HepG2 (cell line): ENCODE measurements around the gene VPS13D. TPM values are rescaled to one million over a fixed set of nuclear protein-coding genes. Genes with fewer than 3 reads are reported as not detected.

ENCODE experiments used
- ATAC-seq: fragments of 200-7000 bp; cut with Tn5 transposase; 3 replicates; pipeline ENCODE4 v1.9.1; 2020; ENCODE audit warnings: mild to moderate bottlenecking, moderate library complexity
- BruUV-seq: library from RNA; stranded (reverse); fragments of 400-500 nt; replicated peaks from 2 replicates; lab custom pipeline; 2021; lab: Mats Ljungman, UMichigan
- CTCF ChIA-PET: fragments of 300-600 bp; formaldehyde crosslinking; extraction: SDS; loops from one replicate; lab custom pipeline; 2021; ENCODE audit warnings: low total read pairs, inconsistent platforms, low intra/inter-chr PET ratio; lab: Yijun Ruan, JAX
- POLR2A ChIA-PET: fragments of 350-600 bp; sonication (Branson Sonifier 250); formaldehyde crosslinking; loops from one replicate; lab custom pipeline; 2020; ENCODE audit warnings: antibody characterized with exemption, inconsistent platforms; lab: Yijun Ruan, JAX
- DNase-seq: peaks from one replicate; pipeline ENCODE4 v3.0.0-alpha.2; 2015; ENCODE audit warnings: low spot score
- FAIRE-seq: peaks from 3 replicates; lab custom pipeline; 2011; peaks lifted over from hg19 to GRCh38; lab: Jason Lieb, UNC
- H2AFZ ChIP-seq: one replicate; pipeline ENCODE4 v1.6.1; 2011; ENCODE audit warnings: low read length, inconsistent platforms
- H3K27ac ChIP-seq: fragments of 300-600 bp; 3 replicates; pipeline ENCODE4 v1.8.0; 2011; ENCODE audit warnings: mixed run types, mild to moderate bottlenecking, mixed read lengths, low read length, inconsistent platforms; ENCODE audit not compliant: insufficient read depth; ENCODE audit errors: extremely low read length
- H3K27me3 ChIP-seq, 2 experiments: fragments of 200-600 bp in 1 of 2; 2 replicates in 1 of 2; 3 replicates in 1 of 2; pipeline versions ENCODE4 v1.6.0 to v1.8.0; 2011; ENCODE audit warnings: low read length in 2 of 2, mild to moderate bottlenecking in 2 of 2, moderate library complexity in 2 of 2, inconsistent platforms in 1 of 2; ENCODE audit not compliant: insufficient read depth in 2 of 2, control insufficient read depth in 1 of 2
- H3K36me3 ChIP-seq, 2 experiments: fragments of 200-600 bp in 1 of 2; replicated peaks in 1 of 2; 2 replicates in 1 of 2; 3 replicates in 1 of 2; pipeline versions ENCODE4 v1.5.1 to v1.8.0; 2011; ENCODE audit warnings: low read length in 2 of 2, inconsistent platforms in 1 of 2; ENCODE audit not compliant: insufficient read depth in 2 of 2, control insufficient read depth in 1 of 2
- H3K4me1 ChIP-seq: 2 replicates; pipeline ENCODE4 v1.5.1; 2012; ENCODE audit warnings: low read length, inconsistent platforms; ENCODE audit not compliant: insufficient read depth
- H3K4me2 ChIP-seq: 2 replicates; pipeline ENCODE4 v1.6.0; 2011; ENCODE audit warnings: low read depth, low read length, inconsistent platforms
- H3K4me3 ChIP-seq, 3 experiments: fragments of 200-600 bp in 1 of 3; sonication (generic), shearing (Covaris generic) in 1 of 3; replicated peaks in 1 of 3; 2 replicates each; pipeline ENCODE4 v1.5.1; 2011 to 2016; ENCODE audit warnings: low read length in 3 of 3, inconsistent platforms in 2 of 3, low read depth in 2 of 3, mild to moderate bottlenecking in 2 of 3, control low read depth in 1 of 3, mixed read lengths in 1 of 3; ENCODE audit not compliant: insufficient read depth in 1 of 3
- H3K79me2 ChIP-seq: one replicate; pipeline ENCODE4 v1.6.1; 2011; ENCODE audit warnings: low read length, inconsistent platforms; ENCODE audit not compliant: insufficient read depth
- H3K9ac ChIP-seq: 2 replicates; pipeline ENCODE4 v1.6.0; 2011; ENCODE audit warnings: mild to moderate bottlenecking, low read depth, low read length, inconsistent platforms; ENCODE audit not compliant: insufficient read depth
- H3K9me3 ChIP-seq: 2 replicates; pipeline ENCODE4 v1.5.1; 2012; ENCODE audit warnings: mild to moderate bottlenecking, low read length
- H4K20me1 ChIP-seq: 2 replicates; pipeline ENCODE4 v1.6.0; 2011; ENCODE audit warnings: inconsistent platforms, mild to moderate bottlenecking, low read length, moderate library complexity; ENCODE audit not compliant: insufficient read depth
- ARID5B ChIP-seq: IDR thresholded peaks from 2 replicates; pipeline ENCODE4 v1.4.0; 2020; ENCODE audit warnings: mild to moderate bottlenecking, missing genetic modification reagents
- GATAD2A ChIP-seq: IDR thresholded peaks from 2 replicates; pipeline ENCODE4 v1.6.1; 2016
- KAT8 ChIP-seq: IDR thresholded peaks from 2 replicates; pipeline ENCODE4 v1.6.1; 2016; ENCODE audit warnings: missing genetic modification reagents, missing compliant biosample characterization
- KDM6A ChIP-seq: IDR thresholded peaks from 2 replicates; pipeline ENCODE4 v1.6.1; 2016; ENCODE audit warnings: low read depth
- KLF6 ChIP-seq: IDR thresholded peaks from 2 replicates; pipeline ENCODE4 v1.8.0; 2016; ENCODE audit warnings: missing biosample characterization, missing genetic modification reagents
- RFXAP ChIP-seq: sonication (generic); formaldehyde crosslinking; IDR thresholded peaks from 2 replicates; pipeline ENCODE4 v1.4.0; 2020; ENCODE audit warnings: missing genetic modification reagents, borderline replicate concordance
- SAP130 ChIP-seq: IDR thresholded peaks from 2 replicates; pipeline ENCODE4 v1.6.1; 2016; ENCODE audit warnings: low read depth
- ZNF230 ChIP-seq: sonication (generic); formaldehyde crosslinking; IDR thresholded peaks from 2 replicates; pipeline ENCODE4 v1.4.0; 2020; ENCODE audit warnings: mild to moderate bottlenecking, missing genetic modification reagents
- ZNF7 ChIP-seq: IDR thresholded peaks from 2 replicates; pipeline ENCODE4 v1.6.1; 2016; ENCODE audit warnings: missing biosample characterization, missing genetic modification reagents
- ZNF766 ChIP-seq: sonication (generic); formaldehyde crosslinking; IDR thresholded peaks from 2 replicates; pipeline ENCODE4 v1.5.0; 2020; ENCODE audit warnings: missing genetic modification reagents, borderline replicate concordance
- ZSCAN21 ChIP-seq: sonication (generic); formaldehyde crosslinking; IDR thresholded peaks from 2 replicates; pipeline ENCODE4 v1.8.0; 2022; ENCODE audit warnings: mild to moderate bottlenecking, missing genetic modification reagents, moderate library complexity, borderline replicate concordance
- WGBS: methylation state at CpG from one replicate; pipeline ENCODE4 v1.1.6; 2017; ENCODE audit warnings: low lambda C conversion rate; 5-methylcytosine and 5-hydroxymethylcytosine counted together
- in situ Hi-C: cut with HindIII; loops from 2 replicates; pipeline ENCODE4 v1.10.0; 2017; ENCODE audit warnings: low pct_unique_long_range_greater_than_20kb; ENCODE audit not compliant: extremely low pct_ligation_motif_present
- intact Hi-C: fragments of 100-400 bp; cut with micrococcal nuclease; formaldehyde crosslinking; loops from one replicate; pipeline ENCODE4 v1.10.0; 2022; ENCODE audit not compliant: unreplicated experiment
- polyA plus RNA-seq, 8 experiments: library from polyadenylated mRNA; depleted of rRNA in 3 of 8; stranded (reverse) in 7 of 8; unstranded in 1 of 8; fragments of >200 nt; fragmentation: Illumina TruSeq in 4 of 8; extraction: Trizol in 4 of 8; gene quantifications; 2 replicates each; pipeline versions ENCODE4 v1.2.1 to v1.2.3, GENCODE V29; 2011 to 2016; ENCODE audit warnings: low read depth in 4 of 8, missing spikeins in 1 of 8, mixed read lengths in 1 of 8; ENCODE audit not compliant: insufficient read depth in 1 of 8
- total RNA-seq, 5 experiments: library from RNA; depleted of rRNA; stranded (reverse); fragments of >200 nt; fragmentation: Illumina TruSeq; extraction: Trizol; gene quantifications; 2 replicates each; pipeline ENCODE4 v1.2.3, GENCODE V29; 2016; ENCODE audit warnings: low read depth in 1 of 5
- TF ChIP-seq, protein P1 (sequence below): sonication (generic); formaldehyde crosslinking; IDR thresholded peaks from 2 replicates; pipeline ENCODE4 v1.5.0; 2020; ENCODE audit warnings: missing genetic modification reagents
- TF ChIP-seq, protein P2 (sequence below): sonication (generic); formaldehyde crosslinking; IDR thresholded peaks from 2 replicates; pipeline ENCODE4 v1.5.0; 2020; ENCODE audit warnings: missing genetic modification reagents, mild to moderate bottlenecking, borderline replicate concordance
- TF ChIP-seq, protein P3 (sequence below): sonication (generic); formaldehyde crosslinking; IDR thresholded peaks from 2 replicates; pipeline ENCODE4 v1.8.1; 2022; ENCODE audit warnings: low read depth, mild to moderate bottlenecking, missing genetic modification reagents
- TF ChIP-seq, protein P4 (sequence below): IDR thresholded peaks from 2 replicates; pipeline ENCODE4 v1.6.1; 2018; ENCODE audit warnings: missing genetic modification reagents, mild to moderate bottlenecking, missing compliant biosample characterization

Gene VPS13D
- total and polyA plus RNA-seq, 2 of the 13 experiments (the other 11 are each of a cell fraction or from before 2014, with no cell fraction given), result 8.6 to 13.9 TPM

GRCh38 chr1:12475530-12475934 is 245.7 kb downstream of the VPS13D start (continued):
- TF ChIP-seq, protein P1, sequence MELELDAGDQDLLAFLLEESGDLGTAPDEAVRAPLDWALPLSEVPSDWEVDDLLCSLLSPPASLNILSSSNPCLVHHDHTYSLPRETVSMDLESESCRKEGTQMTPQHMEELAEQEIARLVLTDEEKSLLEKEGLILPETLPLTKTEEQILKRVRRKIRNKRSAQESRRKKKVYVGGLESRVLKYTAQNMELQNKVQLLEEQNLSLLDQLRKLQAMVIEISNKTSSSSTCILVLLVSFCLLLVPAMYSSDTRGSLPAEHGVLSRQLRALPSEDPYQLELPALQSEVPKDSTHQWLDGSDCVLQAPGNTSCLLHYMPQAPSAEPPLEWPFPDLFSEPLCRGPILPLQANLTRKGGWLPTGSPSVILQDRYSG (CRISPR knock-in tag), result no peak
- no peak for TF ChIP-seq KLF6 (CRISPR knock-in tag)
- TF ChIP-seq ZSCAN21 (CRISPR knock-in tag), result no peak
- no peak for TF ChIP-seq RFXAP (CRISPR knock-in tag)
- no peak for TF ChIP-seq ZNF230
- no peak; the same call in 1 of the 2 replicates for TF ChIP-seq ZNF766 (CRISPR knock-in tag)
- TF ChIP-seq, protein P2, sequence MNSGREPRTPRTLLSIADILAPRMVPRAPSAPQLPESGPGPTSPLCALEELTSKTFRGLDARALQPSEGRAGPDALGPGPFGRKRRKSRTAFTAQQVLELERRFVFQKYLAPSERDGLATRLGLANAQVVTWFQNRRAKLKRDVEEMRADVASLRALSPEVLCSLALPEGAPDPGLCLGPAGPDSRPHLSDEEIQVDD, result no peak

DNA sequence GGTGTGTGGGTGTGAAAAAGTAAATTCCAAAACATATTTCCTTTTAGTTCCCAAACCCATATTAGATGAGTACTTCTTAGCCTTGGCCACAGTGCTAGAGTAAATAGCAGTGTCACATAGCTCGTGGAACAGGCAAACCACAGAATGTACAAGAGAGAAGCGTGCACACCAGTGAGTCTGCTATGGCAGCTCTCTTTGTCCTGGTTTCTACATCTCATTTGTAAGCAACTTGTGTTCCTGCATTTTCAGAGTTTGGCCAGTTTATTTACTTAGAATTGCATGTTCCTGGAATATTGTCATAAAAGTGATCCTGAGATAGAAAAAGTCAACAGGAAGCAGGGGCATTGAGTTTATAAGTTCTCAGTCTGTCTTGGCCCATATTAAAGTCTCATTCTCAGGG is 246.1 kb downstream of the VPS13D start:
- BruUV-seq, result no TSS peak
- CTCF ChIA-PET, result no interaction called here
- Histone ChIP-seq H3K36me3 (no peaks in the 10 kb centered on the region; a peak in 1 of 5 replicates), H3K4me2 (no peak overlapping the region), H3K27ac (no peak overlapping the region), H3K9ac (no peak overlapping the region), H2AFZ (no peak overlapping the region), H3K4me1 (peaks cover 69% of the 10 kb centered on the region), H3K9me3 (peaks cover 9% of the 10 kb centered on the region; the same call in 1 of the 2 replicates), H3K79me2 (no peaks in the 10 kb centered on the region), H3K27me3 (no peaks in the 10 kb centered on the region), H3K4me3 (no peak overlapping the region), H4K20me1 (no peaks in the 10 kb centered on the region)
- 48% methylated on average over 2 of the region's 2 CpGs for WGBS
- intact Hi-C loops, result loop anchor here (5.0 kb wide), 2 partner anchors 69 to 141 kb away; partner anchors contain the start of gene DHRS3
- FAIRE-seq (peak; percentile 50), DNase-seq (peak; percentile 55), ATAC-seq (no peak)
- POLR2A ChIA-PET, result interaction anchor here (0.9 to 6.6 kb wide), 6 partner anchors 19 to 141 kb away, joined by 3 to 72 read pairs (median 4); partner anchors contain the start of gene DHRS3
- in situ Hi-C loops, result loop anchor here (5.0 kb wide), 1 partner anchor 51 kb away; no protein-coding TSS in a partner anchor
- TF ChIP-seq KDM6A (CRISPR knock-in tag) (no peak), ZNF7 (peak; percentile 49; the same call in 1 of the 2 replicates), KAT8 (CRISPR knock-in tag) (0 out of 2 replicates have a peak, but pooled peaks have one; percentile 10), GATAD2A (peak; percentile 74), ARID5B (CRISPR knock-in tag) (peak; percentile 53), SAP130 (CRISPR knock-in tag) (peak; percentile 47; the same call in 1 of the 2 replicates)
- TF ChIP-seq, protein P3, sequence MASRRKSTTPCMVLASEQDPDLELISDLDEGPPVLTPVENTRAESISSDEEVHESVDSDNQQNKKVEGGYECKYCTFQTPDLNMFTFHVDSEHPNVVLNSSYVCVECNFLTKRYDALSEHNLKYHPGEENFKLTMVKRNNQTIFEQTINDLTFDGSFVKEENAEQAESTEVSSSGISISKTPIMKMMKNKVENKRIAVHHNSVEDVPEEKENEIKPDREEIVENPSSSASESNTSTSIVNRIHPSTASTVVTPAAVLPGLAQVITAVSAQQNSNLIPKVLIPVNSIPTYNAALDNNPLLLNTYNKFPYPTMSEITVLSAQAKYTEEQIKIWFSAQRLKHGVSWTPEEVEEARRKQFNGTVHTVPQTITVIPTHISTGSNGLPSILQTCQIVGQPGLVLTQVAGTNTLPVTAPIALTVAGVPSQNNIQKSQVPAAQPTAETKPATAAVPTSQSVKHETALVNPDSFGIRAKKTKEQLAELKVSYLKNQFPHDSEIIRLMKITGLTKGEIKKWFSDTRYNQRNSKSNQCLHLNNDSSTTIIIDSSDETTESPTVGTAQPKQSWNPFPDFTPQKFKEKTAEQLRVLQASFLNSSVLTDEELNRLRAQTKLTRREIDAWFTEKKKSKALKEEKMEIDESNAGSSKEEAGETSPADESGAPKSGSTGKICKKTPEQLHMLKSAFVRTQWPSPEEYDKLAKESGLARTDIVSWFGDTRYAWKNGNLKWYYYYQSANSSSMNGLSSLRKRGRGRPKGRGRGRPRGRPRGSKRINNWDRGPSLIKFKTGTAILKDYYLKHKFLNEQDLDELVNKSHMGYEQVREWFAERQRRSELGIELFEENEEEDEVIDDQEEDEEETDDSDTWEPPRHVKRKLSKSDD (CRISPR knock-in tag), result no peak
- TF ChIP-seq, protein P4, sequence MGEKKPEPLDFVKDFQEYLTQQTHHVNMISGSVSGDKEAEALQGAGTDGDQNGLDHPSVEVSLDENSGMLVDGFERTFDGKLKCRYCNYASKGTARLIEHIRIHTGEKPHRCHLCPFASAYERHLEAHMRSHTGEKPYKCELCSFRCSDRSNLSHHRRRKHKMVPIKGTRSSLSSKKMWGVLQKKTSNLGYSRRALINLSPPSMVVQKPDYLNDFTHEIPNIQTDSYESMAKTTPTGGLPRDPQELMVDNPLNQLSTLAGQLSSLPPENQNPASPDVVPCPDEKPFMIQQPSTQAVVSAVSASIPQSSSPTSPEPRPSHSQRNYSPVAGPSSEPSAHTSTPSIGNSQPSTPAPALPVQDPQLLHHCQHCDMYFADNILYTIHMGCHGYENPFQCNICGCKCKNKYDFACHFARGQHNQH (CRISPR knock-in tag), result peak; percentile 48; the same call in 1 of the 2 replicates
